Fibroblast of skin of left quadriceps (primary cell): ENCODE results near the gene NBL1.

Experiments used
- DNase-seq, 2 experiments: peaks; one replicate each; pipeline ENCODE4 v3.0.0-alpha.2; 2013; ENCODE audit warnings: low read depth in 2 of 2

The NBL1 gene

GRCh38 chr1:19700079-19700777 lies 56.1 kb downstream of the NBL1 start:
- DNase-seq = no peak

DNA sequence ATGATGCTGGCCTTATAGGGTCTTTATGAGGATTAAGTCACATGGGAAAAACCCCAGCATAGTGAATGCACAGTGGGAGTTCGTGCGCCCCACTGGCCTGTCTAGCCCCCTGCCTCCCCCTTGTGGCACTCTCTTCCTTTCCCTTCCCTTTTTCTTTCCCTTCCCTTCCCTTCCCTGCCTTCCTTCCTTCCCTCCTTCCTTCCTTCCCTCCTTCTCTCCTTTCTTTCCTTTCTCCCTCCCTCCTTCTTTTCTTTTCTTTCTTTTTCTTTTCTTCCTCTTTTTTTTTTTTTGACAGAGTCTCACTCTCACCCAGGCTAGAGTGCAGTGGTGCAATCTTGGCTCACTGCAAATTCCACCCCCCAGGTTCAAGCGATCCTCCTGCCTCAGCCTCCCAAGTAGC lies 59.2 kb downstream of the NBL1 start:
- DNase-seq = no peak

- peak; percentile 23 to 24 for DNase-seq
Measured at GRCh38 chr1:19704247-19705113, 60.4 kb downstream of the NBL1 start.

- no peak for DNase-seq
Measured at GRCh38 chr1:19705464-19705863, 61.4 kb downstream of the NBL1 start.

DNA sequence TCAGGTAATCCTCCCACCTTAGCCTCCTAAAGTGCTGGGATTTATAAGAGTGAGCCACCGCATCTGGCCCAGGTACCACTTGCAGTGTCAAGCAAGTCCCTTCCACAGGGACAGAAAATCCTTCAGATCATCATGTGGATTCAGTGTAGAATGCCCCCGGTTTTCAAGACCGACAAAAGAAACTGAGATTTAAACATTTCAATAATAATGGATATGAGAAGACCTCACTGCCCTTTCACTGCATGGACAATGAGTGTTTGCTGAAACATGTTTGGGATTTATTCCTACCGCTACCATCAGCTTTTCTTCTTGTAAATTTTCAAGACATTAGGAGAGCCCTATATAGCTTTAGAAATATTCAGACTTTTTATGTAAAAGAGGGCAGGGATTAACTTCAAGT lies 62.0 kb downstream of the NBL1 start:
- no peak for DNase-seq
